Activated CD4-positive, alpha-beta memory T cell treated with anti-CD3 and anti-CD28 coated beads for 36 hours (primary cell): Measurements from ENCODE around the gene CEP41. TPM values are rescaled to one million over a fixed set of nuclear protein-coding genes. Genes with fewer than 3 reads are reported as not detected.
A peak's percentile ranks its signal among the peaks of the same experiment; 100 is the strongest.

Experiments
- CTCF ChIA-PET: fragments of 350-600 bp; sonication (Branson Sonifier 250); formaldehyde crosslinking; loops from one replicate; lab custom pipeline; 2021; ENCODE audit warnings: antibody characterized with exemption, inconsistent platforms; lab: Charles Lee
- POLR2A ChIA-PET: fragments of 350-600 bp; sonication (Branson Sonifier 250); formaldehyde crosslinking; loops from one replicate; lab custom pipeline; 2021; ENCODE audit warnings: antibody characterized with exemption; lab: Charles Lee
- DNase-seq: peaks from one replicate; pipeline ENCODE4 v3.0.0-alpha.2; 2020
- H3K27ac Mint-ChIP-seq: one replicate; pipeline ENCODE4 v1.8.0; 2021; ENCODE audit warnings: mixed read lengths
- H3K27me3 Mint-ChIP-seq: one replicate; pipeline ENCODE4 v1.8.0; 2021; ENCODE audit warnings: mixed read lengths
- H3K36me3 Mint-ChIP-seq: one replicate; pipeline ENCODE4 v1.8.0; 2021; ENCODE audit warnings: mixed read lengths
- H3K4me1 Mint-ChIP-seq: one replicate; pipeline ENCODE4 v1.8.0; 2021; ENCODE audit warnings: low read depth, mixed read lengths
- H3K4me3 Mint-ChIP-seq: one replicate; pipeline ENCODE4 v1.8.0; 2021; ENCODE audit warnings: mild to moderate bottlenecking, mixed read lengths
- H3K9me3 Mint-ChIP-seq: one replicate; pipeline ENCODE4 v1.8.0; 2021; ENCODE audit warnings: mixed read lengths
- intact Hi-C: fragments of 100-400 bp; cut with micrococcal nuclease; formaldehyde crosslinking; loops from one replicate; pipeline ENCODE4 v1.15.1; 2023
- total RNA-seq, 2 experiments: library from RNA; stranded (reverse); gene quantifications; one replicate each; pipeline ENCODE4 v1.2.3, GENCODE V29; 2021

CEP41 gene
- total RNA-seq, 2 experiments from 2014 or later: 14.0 to 16.4 TPM

DNA sequence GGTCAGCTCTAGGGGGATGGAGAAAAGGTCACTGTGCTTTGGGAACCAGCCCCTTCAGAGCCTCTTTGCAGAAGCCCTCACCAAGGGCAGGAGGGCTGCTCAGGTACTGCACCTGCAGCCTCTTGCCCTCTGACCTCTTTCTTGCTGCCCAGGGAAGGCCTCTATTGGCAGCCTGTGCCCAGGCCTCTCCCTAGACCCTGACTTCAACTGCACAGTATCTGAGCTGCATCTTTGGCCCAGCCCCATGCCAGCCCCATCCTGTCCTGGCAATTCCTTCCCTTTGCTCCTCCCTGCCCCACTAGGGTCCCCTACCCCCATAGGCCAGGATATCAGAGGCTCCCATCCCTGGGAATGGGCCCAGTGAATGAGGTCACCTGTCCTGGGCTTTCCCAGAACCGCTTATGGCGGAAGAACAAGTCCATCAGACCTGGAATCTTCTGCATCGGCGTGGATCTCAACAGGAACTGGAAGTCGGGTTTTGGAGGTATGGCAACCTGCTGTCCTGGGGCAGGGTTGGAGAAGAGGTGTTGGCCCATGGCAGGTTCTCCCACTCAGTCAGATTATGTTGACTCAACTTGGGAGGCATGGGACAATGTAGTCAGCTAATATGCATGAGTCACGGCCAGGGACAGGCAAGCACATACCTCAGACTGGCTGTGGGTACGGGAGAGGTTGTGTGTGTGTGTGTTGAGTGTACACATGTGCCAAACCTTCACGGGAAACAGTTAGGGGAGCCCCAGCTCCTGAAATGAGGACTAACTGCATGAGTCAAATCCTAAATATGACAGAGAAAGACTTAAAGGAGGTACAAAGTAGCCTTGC, 77.6 kb downstream of the CEP41 start:
- H3K4me1 Mint-ChIP-seq: peaks cover 22% of the 10 kb centered on the region
- peak; percentile 87 for DNase-seq
- peak overlapping the region; percentile 70 for H3K27ac Mint-ChIP-seq
- peaks cover 21% of the 10 kb centered on the region for H3K9me3 Mint-ChIP-seq
- ChIA-PET POLR2A (no interaction called here), CTCF (interaction anchor here (0.6 kb wide), 1 partner anchor 21 kb away, joined by 3 read pairs; no protein-coding TSS in a partner anchor)
- H3K27me3 Mint-ChIP-seq: peaks cover 2% of the 10 kb centered on the region
- H3K36me3 Mint-ChIP-seq: peaks cover 5% of the 10 kb centered on the region
- intact Hi-C loops: loop anchor here (1.0 to 2.0 kb wide), 3 partner anchors 54 to 183 kb away; no protein-coding TSS in a partner anchor
- no peak overlapping the region for H3K4me3 Mint-ChIP-seq

DNA sequence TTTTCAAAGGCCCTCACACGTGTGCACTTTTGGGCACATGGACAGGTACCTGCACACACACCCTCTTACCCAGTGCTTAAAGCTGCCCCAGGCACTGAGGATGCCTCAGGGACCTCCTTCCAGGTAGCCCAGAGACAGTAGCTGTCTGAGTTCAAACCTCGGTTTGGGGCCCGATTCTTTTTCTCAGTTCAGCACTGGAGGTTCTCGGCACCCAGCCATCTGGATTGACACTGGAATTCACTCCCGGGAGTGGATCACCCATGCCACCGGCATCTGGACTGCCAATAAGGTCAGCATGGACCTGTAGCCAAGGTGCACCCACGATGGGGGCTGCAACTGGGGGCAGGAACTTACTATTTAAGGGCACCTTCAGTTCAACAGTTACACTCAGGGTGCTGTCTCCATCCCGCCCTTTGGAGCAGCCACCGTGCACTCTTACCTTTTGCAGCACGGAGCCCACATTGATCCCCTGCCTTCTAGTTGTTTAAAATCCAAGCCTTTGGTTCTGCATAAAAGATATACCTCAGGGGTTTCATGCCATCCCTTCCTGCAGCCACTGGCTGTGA, 78.5 kb downstream of the CEP41 start:
- CTCF ChIA-PET: no interaction called here
- POLR2A ChIA-PET: no interaction called here
- DNase-seq: no peak
- intact Hi-C loops: loop anchor here (2.0 kb wide), 1 partner anchor 54 kb away; no protein-coding TSS in a partner anchor
- H3K9me3 Mint-ChIP-seq: peaks cover 22% of the 10 kb centered on the region
- no peak overlapping the region for H3K4me3 Mint-ChIP-seq
- H3K27me3 Mint-ChIP-seq: peaks cover 2% of the 10 kb centered on the region
- H3K27ac Mint-ChIP-seq: no peak overlapping the region
- H3K4me1 Mint-ChIP-seq: peaks cover 21% of the 10 kb centered on the region
- peaks cover 5% of the 10 kb centered on the region for H3K36me3 Mint-ChIP-seq

DNA sequence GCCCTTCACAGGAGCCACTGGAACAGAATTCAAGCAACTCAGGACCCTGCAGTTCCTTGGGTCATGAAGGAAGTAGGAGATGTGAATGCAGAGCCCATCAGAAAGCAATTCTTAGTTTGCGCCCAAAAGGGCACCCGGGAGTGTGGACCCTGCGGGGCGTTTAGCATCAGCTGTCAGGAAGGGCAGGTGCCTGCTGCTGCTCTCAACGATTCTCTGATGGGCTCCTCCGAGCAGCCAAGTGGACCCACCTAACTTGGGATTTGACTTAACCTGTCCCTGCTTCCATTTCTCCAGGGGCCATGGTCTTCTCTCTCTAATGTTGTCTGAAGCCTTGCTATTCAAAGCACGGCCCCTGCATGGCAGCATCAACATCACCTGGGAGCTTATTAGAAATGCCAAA, 79.1 kb downstream of the CEP41 start:
- Mint-ChIP-seq H3K36me3 (peaks cover 5% of the 10 kb centered on the region), H3K27ac (no peak overlapping the region), H3K4me1 (peaks cover 20% of the 10 kb centered on the region), H3K27me3 (peaks cover 2% of the 10 kb centered on the region), H3K4me3 (no peak overlapping the region), H3K9me3 (peaks cover 22% of the 10 kb centered on the region)
- intact Hi-C loops: loop anchor here (2.0 kb wide), 1 partner anchor 55 kb away; no protein-coding TSS in a partner anchor
- DNase-seq: no peak
- ChIA-PET CTCF (no interaction called here), POLR2A (no interaction called here)

GRCh38 chr7:130360518-130360917, 80.3 kb downstream of the CEP41 start:
- intact Hi-C loops: no loop called here
- Mint-ChIP-seq H3K27ac (no peak overlapping the region), H3K4me3 (no peak overlapping the region), H3K9me3 (peaks cover 22% of the 10 kb centered on the region), H3K36me3 (peaks cover 5% of the 10 kb centered on the region), H3K27me3 (peaks cover 2% of the 10 kb centered on the region), H3K4me1 (peaks cover 20% of the 10 kb centered on the region)
- POLR2A ChIA-PET: no interaction called here
- no peak for DNase-seq
- CTCF ChIA-PET: no interaction called here

- DNase-seq: no peak
- peaks cover 2% of the 10 kb centered on the region for H3K27me3 Mint-ChIP-seq
- peaks cover 16% of the 10 kb centered on the region for H3K4me1 Mint-ChIP-seq
- H3K9me3 Mint-ChIP-seq: peaks cover 22% of the 10 kb centered on the region
- ChIA-PET CTCF (interaction anchor here (1.1 kb wide), 1 partner anchor 12 kb away, joined by 3 read pairs; no protein-coding TSS in a partner anchor), POLR2A (no interaction called here)
- no peak overlapping the region for H3K27ac Mint-ChIP-seq
- H3K4me3 Mint-ChIP-seq: no peak overlapping the region
- peaks cover 5% of the 10 kb centered on the region for H3K36me3 Mint-ChIP-seq
- intact Hi-C loops: no loop called here
Measured at GRCh38 chr7:130359276-130359857, 81.4 kb downstream of the CEP41 start.

DNA sequence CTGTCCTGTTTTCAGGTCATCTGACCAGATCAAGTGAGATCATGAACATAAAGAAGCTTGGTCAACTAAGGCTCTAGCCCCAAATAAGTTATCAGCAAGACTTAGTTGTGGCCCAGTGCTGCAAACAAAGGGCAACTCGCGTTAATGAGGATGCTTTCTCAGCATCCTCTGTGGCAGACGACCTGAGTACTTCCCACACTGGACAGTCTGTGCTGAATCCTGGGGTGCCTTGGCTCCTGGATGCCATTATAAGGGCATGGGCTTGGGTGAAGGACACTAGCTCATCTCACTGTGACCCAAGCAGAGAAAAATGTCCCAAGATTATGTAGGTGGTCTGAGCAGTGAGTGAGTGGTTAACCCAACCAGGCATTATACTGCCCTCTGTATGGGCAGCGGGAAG, 82.3 kb downstream of the CEP41 start:
- Mint-ChIP-seq H3K9me3 (peaks cover 22% of the 10 kb centered on the region), H3K4me3 (no peak overlapping the region), H3K36me3 (peaks cover 5% of the 10 kb centered on the region), H3K4me1 (peaks cover 9% of the 10 kb centered on the region), H3K27me3 (peaks cover 4% of the 10 kb centered on the region), H3K27ac (no peak overlapping the region)
- ChIA-PET POLR2A (no interaction called here), CTCF (no interaction called here)
- intact Hi-C loops: no loop called here
- no peak for DNase-seq

- no peak overlapping the region for H3K4me3 Mint-ChIP-seq
- H3K36me3 Mint-ChIP-seq: peaks cover 5% of the 10 kb centered on the region
- intact Hi-C loops: no loop called here
- H3K27me3 Mint-ChIP-seq: peaks cover 9% of the 10 kb centered on the region
- no peak overlapping the region for H3K27ac Mint-ChIP-seq
- POLR2A ChIA-PET: no interaction called here
- peak; percentile 50 for DNase-seq
- H3K4me1 Mint-ChIP-seq: peaks cover 3% of the 10 kb centered on the region
- CTCF ChIA-PET: no interaction called here
- peaks cover 22% of the 10 kb centered on the region for H3K9me3 Mint-ChIP-seq
Measured at GRCh38 chr7:130356876-130357611, 83.8 kb downstream of the CEP41 start.

- CTCF ChIA-PET: no interaction called here
- intact Hi-C loops: no loop called here
- Mint-ChIP-seq H3K9me3 (peaks cover 22% of the 10 kb centered on the region), H3K36me3 (peaks cover 5% of the 10 kb centered on the region), H3K4me3 (no peak overlapping the region), H3K27me3 (peaks cover 11% of the 10 kb centered on the region), H3K4me1 (peaks cover 6% of the 10 kb centered on the region), H3K27ac (no peak overlapping the region)
- DNase-seq: no peak
- POLR2A ChIA-PET: no interaction called here
Measured at GRCh38 chr7:130356121-130356875, 84.5 kb downstream of the CEP41 start.

- POLR2A ChIA-PET: no interaction called here
- Mint-ChIP-seq H3K9me3 (peaks cover under 1% of the 10 kb centered on the region), H3K4me3 (no peak overlapping the region), H3K4me1 (peaks cover 22% of the 10 kb centered on the region), H3K27ac (no peak overlapping the region), H3K27me3 (peaks cover 22% of the 10 kb centered on the region), H3K36me3 (no peaks in the 10 kb centered on the region)
- CTCF ChIA-PET: no interaction called here
- DNase-seq: no peak
- intact Hi-C loops: no loop called here
Measured at GRCh38 chr7:130353196-130353595, 87.6 kb downstream of the CEP41 start.

DNA sequence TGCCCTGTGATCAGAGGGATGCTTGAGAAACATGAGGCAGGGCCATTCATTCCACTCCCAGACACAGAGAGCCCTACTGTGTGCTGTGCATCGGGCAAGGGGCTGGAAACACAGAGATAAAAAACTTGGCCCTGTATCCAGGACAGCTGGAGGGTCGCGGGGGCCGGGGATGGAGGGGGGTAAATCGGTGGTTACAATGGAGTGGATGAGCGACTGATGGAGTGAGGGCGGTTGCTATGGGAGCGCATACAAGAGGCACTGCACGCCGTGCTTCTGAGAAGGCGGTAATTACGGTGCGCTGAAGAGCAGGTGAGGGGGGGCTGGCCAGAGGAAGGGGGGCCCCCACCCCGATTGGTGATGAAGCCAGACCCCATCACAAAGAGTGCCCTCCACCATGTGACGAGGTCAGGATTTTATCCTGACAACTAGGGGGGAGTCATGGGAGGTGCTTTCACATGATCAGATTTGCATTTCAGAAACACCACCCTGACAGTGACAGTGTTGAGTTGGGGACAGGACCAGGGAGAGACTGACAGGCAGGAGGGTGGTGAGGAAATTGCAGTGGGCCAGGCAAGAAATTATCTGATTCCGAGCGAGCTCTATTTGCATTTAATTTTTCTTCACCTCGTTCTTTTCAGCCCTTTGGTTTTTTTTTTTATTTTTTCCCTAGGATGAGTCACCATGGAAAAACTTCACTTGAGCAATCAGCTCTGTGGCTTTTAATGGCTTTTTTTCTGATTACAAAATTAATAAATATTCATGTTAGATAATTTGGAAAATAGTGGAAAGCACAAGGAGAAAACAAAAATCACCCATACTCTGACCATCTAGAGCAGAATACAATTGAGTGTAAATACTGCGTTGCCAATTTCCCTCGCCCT, 88.4 kb downstream of the CEP41 start:
- Mint-ChIP-seq H3K4me1 (peaks cover 22% of the 10 kb centered on the region), H3K9me3 (no peaks in the 10 kb centered on the region), H3K4me3 (no peak overlapping the region), H3K27ac (no peak overlapping the region), H3K36me3 (no peaks in the 10 kb centered on the region), H3K27me3 (peaks cover 22% of the 10 kb centered on the region)
- CTCF ChIA-PET: interaction anchor here (0.6 kb wide), 1 partner anchor 131 kb away, joined by 4 read pairs; no protein-coding TSS in a partner anchor
- no peak for DNase-seq
- intact Hi-C loops: no loop called here
- POLR2A ChIA-PET: interaction anchor here (0.6 kb wide), 1 partner anchor 1355 kb away, joined by 4 read pairs; no protein-coding TSS in a partner anchor

DNA sequence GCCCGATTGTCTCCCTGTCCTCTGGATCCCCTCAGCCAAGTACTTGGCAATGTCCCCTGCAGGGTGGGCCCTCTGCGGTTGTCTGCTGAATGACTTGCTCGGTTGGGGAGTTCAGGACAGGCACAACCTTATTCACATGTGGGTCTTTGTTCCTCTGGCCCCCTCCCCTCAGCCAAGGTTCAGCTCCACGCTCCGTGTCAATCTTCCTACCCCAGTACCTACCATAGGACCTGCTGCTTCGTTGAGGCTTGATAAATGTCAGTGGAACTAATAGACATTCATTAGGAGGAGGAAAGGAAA, 89.1 kb downstream of the CEP41 start:
- peaks cover 24% of the 10 kb centered on the region for H3K27me3 Mint-ChIP-seq
- H3K4me3 Mint-ChIP-seq: no peak overlapping the region
- POLR2A ChIA-PET: interaction anchor here (0.6 kb wide), 1 partner anchor 1354 kb away, joined by 4 read pairs; no protein-coding TSS in a partner anchor
- intact Hi-C loops: loop anchor here (1.0 kb wide), 1 partner anchor 74 kb away; no protein-coding TSS in a partner anchor
- no peaks in the 10 kb centered on the region for H3K36me3 Mint-ChIP-seq
- no peak for DNase-seq
- no peak overlapping the region for H3K27ac Mint-ChIP-seq
- CTCF ChIA-PET: no interaction called here
- no peaks in the 10 kb centered on the region for H3K9me3 Mint-ChIP-seq
- H3K4me1 Mint-ChIP-seq: peaks cover 18% of the 10 kb centered on the region
